Activated T-cell treated with anti-CD3 and anti-CD28 coated beads for 1 hour (primary cell): ENCODE measurements around the gene TMEM144.

Source experiments
- DNase-seq: peaks from one replicate; pipeline ENCODE4 v3.0.0-alpha.2; 2020; ENCODE audit warnings: low read depth

The TMEM144 gene

DNA sequence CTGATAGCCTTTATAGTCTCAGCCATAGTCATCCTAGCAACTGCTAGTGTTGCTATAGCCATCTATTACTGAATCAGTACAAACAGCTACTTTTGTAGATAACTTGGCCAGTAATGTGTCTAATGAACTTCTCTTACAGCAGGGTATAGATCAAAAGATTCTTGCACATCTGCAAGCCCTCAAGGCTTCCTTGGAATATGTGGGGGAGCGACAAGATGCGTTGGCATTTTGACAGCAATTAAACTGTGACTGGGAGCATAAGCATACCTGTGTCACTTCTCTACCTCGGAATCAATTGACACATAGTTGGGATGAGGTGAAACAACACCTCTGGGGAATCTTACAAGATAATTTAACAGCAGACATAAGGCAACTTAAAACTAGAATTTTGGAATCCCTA, 87.6 kb downstream of the TMEM144 start:
- no peak for DNase-seq

DNA sequence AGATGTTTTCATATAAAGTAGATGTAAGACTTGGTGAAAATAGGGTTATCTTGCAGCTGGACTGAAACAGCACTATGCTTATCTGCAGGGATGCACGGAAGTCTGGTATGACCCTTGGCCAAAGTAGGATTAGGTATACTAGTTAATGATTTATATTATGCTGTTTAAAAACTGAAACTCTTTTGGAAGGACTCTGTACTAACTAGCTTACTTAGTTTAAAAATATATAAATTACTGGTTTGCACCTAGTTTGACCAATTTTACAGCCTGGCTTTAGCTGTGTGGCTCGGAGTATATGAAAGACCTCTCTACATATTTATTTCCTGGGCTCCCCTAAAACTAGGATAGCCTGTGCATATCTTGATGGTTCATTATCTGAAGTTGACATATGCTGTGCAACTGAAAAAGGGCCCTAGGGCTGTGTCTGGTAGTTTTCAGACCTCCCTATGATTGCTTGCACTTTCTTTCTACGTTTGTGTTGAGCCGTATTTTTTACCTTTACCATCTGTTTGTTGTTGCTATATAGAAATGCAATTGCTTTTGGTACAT, 89.2 kb downstream of the TMEM144 start:
- no peak for DNase-seq

- DNase-seq, result no peak
These were observed 89.7 kb downstream of the TMEM144 start for GRCh38 chr4:158300012-158300411.

GRCh38 chr4:158302076-158302866, 92.0 kb downstream of the TMEM144 start:
- no peak for DNase-seq

GRCh38 chr4:158304694-158305093, 94.4 kb downstream of the TMEM144 start:
- no peak for DNase-seq
